HEK293 (cell line): ENCODE data around the gene SH3RF1.

Source experiments
- CTCF ChIP-seq: fragments of 450-650 bp; formaldehyde crosslinking; IDR thresholded peaks from 2 replicates; pipeline ENCODE4 v1.5.1; 2016; ENCODE audit warnings: missing biosample characterization, missing genetic modification characterization
- GFI1B ChIP-seq: fragments of 450-650 bp; formaldehyde crosslinking; IDR thresholded peaks from 2 replicates; pipeline ENCODE4 v1.5.1; 2016; ENCODE audit warnings: missing biosample characterization, missing genetic modification characterization
- INSM2 ChIP-seq: fragments of 450-650 bp; formaldehyde crosslinking; IDR thresholded peaks from 2 replicates; pipeline ENCODE4 v1.5.1; 2016; ENCODE audit warnings: missing biosample characterization, missing genetic modification characterization
- KLF10 ChIP-seq: fragments of 450-650 bp; IDR thresholded peaks from 2 replicates; pipeline ENCODE4 v1.5.1; 2018; ENCODE audit warnings: missing biosample characterization, mild to moderate bottlenecking, missing genetic modification characterization
- OSR2 ChIP-seq: fragments of 450-650 bp; formaldehyde crosslinking; IDR thresholded peaks from 2 replicates; pipeline ENCODE4 v1.5.1; 2016; ENCODE audit warnings: missing biosample characterization, missing genetic modification characterization
- PRDM6 ChIP-seq: fragments of 450-650 bp; formaldehyde crosslinking; IDR thresholded peaks from 2 replicates; pipeline ENCODE4 v1.5.1; 2017; ENCODE audit warnings: missing biosample characterization, missing genetic modification characterization
- SCRT1 ChIP-seq: fragments of 450-650 bp; formaldehyde crosslinking; IDR thresholded peaks from 2 replicates; pipeline ENCODE4 v1.5.1; 2016; ENCODE audit warnings: missing biosample characterization, missing genetic modification characterization, borderline replicate concordance
- SCRT2 ChIP-seq: fragments of 450-650 bp; formaldehyde crosslinking; IDR thresholded peaks from 2 replicates; pipeline ENCODE4 v1.5.1; 2016; ENCODE audit warnings: missing biosample characterization, missing genetic modification characterization
- SP7 ChIP-seq: fragments of 450-650 bp; formaldehyde crosslinking; IDR thresholded peaks from 2 replicates; pipeline ENCODE4 v1.5.1; 2016; ENCODE audit warnings: missing biosample characterization, missing genetic modification characterization
- TSHZ1 ChIP-seq: fragments of 450-650 bp; formaldehyde crosslinking; IDR thresholded peaks from 2 replicates; pipeline ENCODE4 v1.5.1; 2016; ENCODE audit warnings: missing biosample characterization, missing genetic modification characterization, borderline replicate concordance
- ZBTB17 ChIP-seq: fragments of 450-650 bp; formaldehyde crosslinking; IDR thresholded peaks from 2 replicates; pipeline ENCODE4 v1.5.1; 2016; ENCODE audit warnings: missing biosample characterization, missing genetic modification characterization
- ZBTB44 ChIP-seq: fragments of 450-650 bp; IDR thresholded peaks from 2 replicates; pipeline ENCODE4 v1.5.1; 2018; ENCODE audit warnings: missing biosample characterization, mild to moderate bottlenecking, missing genetic modification characterization
- ZFP69B ChIP-seq: fragments of 450-650 bp; formaldehyde crosslinking; IDR thresholded peaks from 2 replicates; pipeline ENCODE4 v1.5.1; 2016; ENCODE audit warnings: missing biosample characterization, missing genetic modification characterization
- ZNF138 ChIP-seq: fragments of 450-650 bp; formaldehyde crosslinking; IDR thresholded peaks from 2 replicates; pipeline ENCODE4 v1.5.1; 2016; ENCODE audit warnings: missing biosample characterization, missing genetic modification characterization, borderline replicate concordance
- ZNF280C ChIP-seq: fragments of 450-650 bp; formaldehyde crosslinking; IDR thresholded peaks from 2 replicates; pipeline ENCODE4 v1.5.1; 2016; ENCODE audit warnings: missing biosample characterization, missing genetic modification characterization
- ZNF48 ChIP-seq: fragments of 450-650 bp; formaldehyde crosslinking; IDR thresholded peaks from 2 replicates; pipeline ENCODE4 v1.5.1; 2016; ENCODE audit warnings: missing biosample characterization, missing genetic modification characterization
- ZNF558 ChIP-seq: fragments of 450-650 bp; formaldehyde crosslinking; IDR thresholded peaks from 2 replicates; pipeline ENCODE4 v1.5.1; 2016; ENCODE audit warnings: missing biosample characterization, missing genetic modification characterization
- ZNF610 ChIP-seq: fragments of 450-650 bp; formaldehyde crosslinking; IDR thresholded peaks from 2 replicates; pipeline ENCODE4 v1.5.1; 2016; ENCODE audit warnings: missing biosample characterization, missing genetic modification characterization, borderline replicate concordance
- ZNF654 ChIP-seq: fragments of 450-650 bp; formaldehyde crosslinking; IDR thresholded peaks from 2 replicates; pipeline ENCODE4 v1.5.1; 2016; ENCODE audit warnings: low read depth, missing biosample characterization, missing genetic modification characterization
- ZNF660 ChIP-seq: fragments of 450-650 bp; IDR thresholded peaks from 2 replicates; pipeline ENCODE4 v1.5.1; 2018; ENCODE audit warnings: missing biosample characterization, mild to moderate bottlenecking, missing genetic modification characterization
- ZNF692 ChIP-seq: fragments of 450-650 bp; formaldehyde crosslinking; IDR thresholded peaks from 2 replicates; pipeline ENCODE4 v1.5.1; 2016; ENCODE audit warnings: missing biosample characterization, missing genetic modification characterization
- ZNF843 ChIP-seq: fragments of 450-650 bp; formaldehyde crosslinking; IDR thresholded peaks from 2 replicates; pipeline ENCODE4 v1.5.1; 2016; ENCODE audit warnings: missing biosample characterization, missing genetic modification characterization
- ZSCAN18 ChIP-seq: fragments of 450-650 bp; formaldehyde crosslinking; IDR thresholded peaks from 2 replicates; pipeline ENCODE4 v1.5.1; 2016; ENCODE audit warnings: missing biosample characterization, missing genetic modification characterization

Gene SH3RF1

GRCh38 chr4:169229571-169230028, 41.2 kb downstream of the SH3RF1 start (continued):
- TF ChIP-seq INSM2 (tag by site-specific recombination) (peak; percentile 89), SP7 (tag by site-specific recombination) (peak; percentile 95), ZSCAN18 (tag by site-specific recombination) (no peak), ZNF692 (tag by site-specific recombination) (0 out of 2 replicates have a peak, but pooled peaks have one; percentile 21), ZNF610 (tag by site-specific recombination) (no peak), TSHZ1 (tag by site-specific recombination) (0 out of 2 replicates have a peak, but pooled peaks have one; percentile 69), ZFP69B (tag by site-specific recombination) (peak; percentile 31; the same call in 1 of the 2 replicates), ZNF558 (tag by site-specific recombination) (peak; percentile 61), ZNF48 (no peak), ZNF660 (tag by site-specific recombination) (0 out of 2 replicates have a peak, but pooled peaks have one; percentile 34), SCRT2 (tag by site-specific recombination) (no peak), OSR2 (tag by site-specific recombination) (peak; percentile 79), ZNF843 (tag by site-specific recombination) (peak; percentile 69; the same call in 1 of the 2 replicates), PRDM6 (tag by site-specific recombination) (peak; percentile 80), ZNF654 (tag by site-specific recombination) (no peak), CTCF (tag by site-specific recombination) (no peak), SCRT1 (tag by site-specific recombination) (no peak), ZBTB44 (tag by site-specific recombination) (peak; percentile 57; the same call in 1 of the 2 replicates), KLF10 (0 out of 2 replicates have a peak, but pooled peaks have one; percentile 35), ZNF280C (tag by site-specific recombination) (no peak), GFI1B (tag by site-specific recombination) (peak; percentile 88), ZBTB17 (tag by site-specific recombination) (peak; percentile 26; the same call in 1 of the 2 replicates), ZNF138 (no peak)
